Pulmonary artery endothelial cell (primary cell): ENCODE measurements around the gene HNRNPM. TPM values are rescaled to one million over a fixed set of nuclear protein-coding genes. Genes with fewer than 3 reads are reported as not detected.
"Not testable (repeated sequence)": the region's sequence is repeated elsewhere in the genome, so short reads cannot be mapped to it uniquely, and the experiment has no call there.

Experiments
- DNase-seq: peaks from one replicate; pipeline ENCODE4 v3.0.0-alpha.2; 2011; ENCODE audit warnings: low read depth, low spot score
- total RNA-seq: library from RNA; depleted of rRNA; stranded (reverse); fragments of >200 nt; gene quantifications from 2 replicates; pipeline ENCODE4 v1.2.3, GENCODE V29; 2014

The HNRNPM gene
- total RNA-seq, 1 donor from 2014 or later: 91.6 TPM

- DNase-seq: no peak
These were observed 18.5 kb upstream of the HNRNPM start for GRCh38 chr19:8426283-8426682.

- DNase-seq: no peak
These were observed 15.7 kb upstream of the HNRNPM start for GRCh38 chr19:8429044-8429443.

- DNase-seq: no peak
These were observed 14.9 kb upstream of the HNRNPM start for GRCh38 chr19:8429826-8430225.

- DNase-seq: no peak
These were observed 14.1 kb upstream of the HNRNPM start for GRCh38 chr19:8430650-8431049.

GRCh38 chr19:8438236-8438635 lies 6.5 kb upstream of the HNRNPM start:
- DNase-seq: no peak

GRCh38 chr19:8441725-8442544 lies 2.8 kb upstream of the HNRNPM start:
- DNase-seq: no peak

GRCh38 chr19:8444140-8444676 lies 567 bp upstream of the HNRNPM start:
- not testable (repeated sequence) for DNase-seq

- DNase-seq: no peak
These were observed 770 bp downstream of the HNRNPM start for GRCh38 chr19:8445488-8446001.

- DNase-seq: no peak
These were observed 1.4 kb downstream of the HNRNPM start for GRCh38 chr19:8446061-8446709.

GRCh38 chr19:8449830-8450229 lies 5.1 kb downstream of the HNRNPM start:
- no peak for DNase-seq

GRCh38 chr19:8451377-8451776 lies 6.6 kb downstream of the HNRNPM start:
- no peak for DNase-seq

- DNase-seq: no peak
These were observed 7.1 kb downstream of the HNRNPM start for GRCh38 chr19:8451885-8452284.

GRCh38 chr19:8452446-8453123 lies 7.8 kb downstream of the HNRNPM start:
- DNase-seq: no peak

- no peak for DNase-seq
These were observed 8.8 kb downstream of the HNRNPM start for GRCh38 chr19:8453616-8454015.

GRCh38 chr19:8454218-8454617 lies 9.4 kb downstream of the HNRNPM start:
- DNase-seq: no peak

GRCh38 chr19:8455018-8455417 lies 10.2 kb downstream of the HNRNPM start:
- no peak for DNase-seq

- no peak for DNase-seq
These were observed 11.3 kb downstream of the HNRNPM start for GRCh38 chr19:8456064-8456463.

- DNase-seq: no peak
These were observed 12.4 kb downstream of the HNRNPM start for GRCh38 chr19:8457209-8457608.

GRCh38 chr19:8457827-8458226 lies 13.1 kb downstream of the HNRNPM start:
- DNase-seq: no peak

- DNase-seq: no peak
These were observed 13.6 kb downstream of the HNRNPM start for GRCh38 chr19:8458380-8458779.

- DNase-seq: no peak
These were observed 14.3 kb downstream of the HNRNPM start for GRCh38 chr19:8459095-8459494.
